Measurements from ENCODE around the gene EPHB3. TPM values are rescaled to one million over a fixed set of nuclear protein-coding genes. Genes with fewer than 3 reads are reported as not detected.

The EPHB3 gene
- total RNA-seq, 1 donor from 2014 or later, result 13.4 TPM

- no peak for DNase-seq (ENCODE audit: low read depth, low spot score)
- no peak overlapping the region for H3K4me3 Mint-ChIP-seq
- peaks cover 83% of the 10 kb centered on the region for H3K27me3 Mint-ChIP-seq (ENCODE audit: low read depth)
- H3K27ac Mint-ChIP-seq (ENCODE audit: unreplicated experiment), result no peak overlapping the region
- no peaks in the 10 kb centered on the region for H3K36me3 Mint-ChIP-seq (ENCODE audit: low read depth)
- peaks cover 17% of the 10 kb centered on the region for H3K4me1 Mint-ChIP-seq
- no peak for TF ChIP-seq CTCF (conservative IDR thresholded peaks at IDR 0.05)
- no peaks in the 10 kb centered on the region for H3K9me3 Mint-ChIP-seq
Observed at GRCh38 chr3:184541886-184542562, 19.6 kb upstream of the EPHB3 start.

DNA sequence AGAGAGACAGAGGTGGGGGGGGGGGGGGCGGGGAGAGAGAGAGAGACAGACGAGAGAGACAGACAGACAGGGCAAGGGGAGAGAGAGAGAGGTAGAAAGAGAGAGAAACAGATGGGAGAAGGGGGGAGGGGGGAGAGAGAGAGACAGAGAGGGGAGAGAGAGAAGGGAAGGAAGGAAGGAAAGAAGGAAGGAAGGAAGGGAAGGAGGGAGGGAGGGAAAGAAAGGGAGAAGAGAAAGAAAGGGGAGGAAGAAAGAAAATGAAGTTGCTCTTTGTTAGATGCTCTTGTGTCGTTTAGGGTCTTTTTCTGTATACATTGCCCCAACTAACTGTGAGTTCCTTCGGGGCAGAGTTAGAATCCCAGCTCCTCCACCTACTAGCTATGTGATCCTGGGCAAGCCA is 19.0 kb upstream of the EPHB3 start:
- no peak for TF ChIP-seq CTCF (conservative IDR thresholded peaks at IDR 0.05)
- no peak for DNase-seq (ENCODE audit: low read depth, low spot score)
- Mint-ChIP-seq H3K27me3 (ENCODE audit: low read depth) (peaks cover 78% of the 10 kb centered on the region), H3K27ac (ENCODE audit: unreplicated experiment) (no peak overlapping the region), H3K9me3 (no peaks in the 10 kb centered on the region), H3K4me1 (peaks cover 17% of the 10 kb centered on the region), H3K36me3 (ENCODE audit: low read depth) (no peaks in the 10 kb centered on the region), H3K4me3 (no peak overlapping the region)

DNA sequence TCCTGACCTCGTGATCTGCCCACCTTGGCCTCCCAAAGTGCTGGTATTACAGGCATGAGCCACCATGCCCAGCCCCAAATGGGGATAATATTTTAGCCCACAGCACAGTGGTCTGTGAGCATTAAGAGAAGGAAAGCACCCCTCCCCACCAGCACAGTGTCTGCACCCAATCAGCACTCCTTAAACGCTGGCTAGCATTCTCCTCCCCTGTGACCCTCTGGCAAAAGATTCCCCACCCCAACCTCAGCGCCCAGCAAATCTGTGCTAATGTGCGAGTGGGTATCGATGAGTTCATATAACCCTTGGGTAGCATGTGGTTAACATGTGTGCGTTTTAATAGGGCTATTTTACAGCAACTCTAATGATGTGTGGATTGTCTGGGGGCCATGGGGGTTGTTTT is 18.3 kb upstream of the EPHB3 start:
- TF ChIP-seq CTCF (conservative IDR thresholded peaks at IDR 0.05), result no peak
- no peak overlapping the region for H3K4me3 Mint-ChIP-seq
- H3K36me3 Mint-ChIP-seq (ENCODE audit: low read depth), result no peaks in the 10 kb centered on the region
- H3K4me1 Mint-ChIP-seq, result peaks cover 12% of the 10 kb centered on the region
- no peak overlapping the region for H3K27ac Mint-ChIP-seq (ENCODE audit: unreplicated experiment)
- no peaks in the 10 kb centered on the region for H3K9me3 Mint-ChIP-seq
- peaks cover 71% of the 10 kb centered on the region for H3K27me3 Mint-ChIP-seq (ENCODE audit: low read depth)
- DNase-seq (ENCODE audit: low read depth, low spot score), result no peak

DNA sequence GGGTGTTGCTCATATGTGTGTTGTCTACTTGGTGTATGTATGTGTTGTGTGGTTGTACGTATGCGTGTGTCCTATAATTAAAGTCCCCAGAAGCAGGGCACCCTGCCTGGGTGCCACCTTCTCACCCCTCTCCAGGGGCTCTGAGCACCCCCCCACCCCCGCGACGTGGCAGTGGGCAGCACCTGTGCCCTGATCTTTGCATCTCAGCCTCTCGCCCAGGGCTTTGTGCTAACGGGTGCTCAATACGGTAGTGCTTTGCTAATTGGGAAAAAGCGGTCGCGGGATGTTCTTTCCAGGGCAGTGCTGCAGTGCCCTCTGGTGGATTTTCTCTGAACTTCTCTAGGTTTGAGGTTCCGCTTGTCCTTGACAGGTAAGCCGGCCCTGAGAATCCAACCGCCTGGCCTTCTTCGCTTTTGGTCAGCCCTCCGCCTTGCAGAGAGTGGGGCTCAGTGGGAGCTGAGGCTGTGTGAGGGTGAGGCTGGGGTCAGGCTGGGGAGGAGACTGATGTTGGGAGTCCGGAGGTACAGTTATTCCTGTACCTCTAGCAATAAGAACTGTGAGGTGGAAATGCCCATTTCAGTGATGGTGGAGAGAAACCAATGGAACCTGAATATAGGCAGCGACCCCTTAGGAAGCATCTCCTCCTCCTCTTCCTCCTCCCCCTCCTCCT is 17.6 kb upstream of the EPHB3 start:
- DNase-seq (ENCODE audit: low read depth, low spot score), result peak; percentile 89

DNA sequence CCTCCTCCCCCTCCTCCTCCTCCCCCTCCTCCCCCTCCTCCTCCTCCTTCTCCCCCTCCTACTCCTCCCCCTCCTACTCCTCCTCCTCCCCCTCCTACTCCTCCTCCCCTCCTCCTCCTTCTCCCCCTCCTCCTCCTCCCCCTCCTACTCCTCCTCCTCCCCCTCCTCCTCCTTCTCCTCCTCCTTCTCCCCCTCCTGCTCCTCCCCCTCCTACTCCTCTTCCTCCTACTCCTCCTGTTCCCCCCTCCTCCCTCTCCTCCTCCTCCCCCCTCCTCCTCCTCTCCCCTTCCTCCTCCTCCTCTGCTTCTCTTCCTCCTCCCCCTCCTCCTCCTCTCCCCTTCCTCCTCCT is 17.1 kb upstream of the EPHB3 start:
- H3K36me3 Mint-ChIP-seq (ENCODE audit: low read depth), result no peaks in the 10 kb centered on the region
- no peak for TF ChIP-seq CTCF (conservative IDR thresholded peaks at IDR 0.05)
- no peak overlapping the region for H3K27ac Mint-ChIP-seq (ENCODE audit: unreplicated experiment)
- peaks cover 8% of the 10 kb centered on the region for H3K4me1 Mint-ChIP-seq
- no peak for DNase-seq (ENCODE audit: low read depth, low spot score)
- no peaks in the 10 kb centered on the region for H3K9me3 Mint-ChIP-seq
- no peak overlapping the region for H3K4me3 Mint-ChIP-seq
- H3K27me3 Mint-ChIP-seq (ENCODE audit: low read depth), result peaks cover 60% of the 10 kb centered on the region

More for the DNA sequence above, 17.6 kb upstream of the EPHB3 start:
- peak; percentile 95 for TF ChIP-seq CTCF (conservative IDR thresholded peaks at IDR 0.05)
- peaks cover 64% of the 10 kb centered on the region for H3K27me3 Mint-ChIP-seq (ENCODE audit: low read depth)
- peaks cover 5% of the 10 kb centered on the region for H3K4me1 Mint-ChIP-seq
- H3K9me3 Mint-ChIP-seq, result no peaks in the 10 kb centered on the region
- H3K27ac Mint-ChIP-seq (ENCODE audit: unreplicated experiment), result no peak overlapping the region
- no peaks in the 10 kb centered on the region for H3K36me3 Mint-ChIP-seq (ENCODE audit: low read depth)
- H3K4me3 Mint-ChIP-seq, result peak overlapping the region; percentile 21
